Measurements from ENCODE around the gene TBX15.

The TBX15 gene

DNA sequence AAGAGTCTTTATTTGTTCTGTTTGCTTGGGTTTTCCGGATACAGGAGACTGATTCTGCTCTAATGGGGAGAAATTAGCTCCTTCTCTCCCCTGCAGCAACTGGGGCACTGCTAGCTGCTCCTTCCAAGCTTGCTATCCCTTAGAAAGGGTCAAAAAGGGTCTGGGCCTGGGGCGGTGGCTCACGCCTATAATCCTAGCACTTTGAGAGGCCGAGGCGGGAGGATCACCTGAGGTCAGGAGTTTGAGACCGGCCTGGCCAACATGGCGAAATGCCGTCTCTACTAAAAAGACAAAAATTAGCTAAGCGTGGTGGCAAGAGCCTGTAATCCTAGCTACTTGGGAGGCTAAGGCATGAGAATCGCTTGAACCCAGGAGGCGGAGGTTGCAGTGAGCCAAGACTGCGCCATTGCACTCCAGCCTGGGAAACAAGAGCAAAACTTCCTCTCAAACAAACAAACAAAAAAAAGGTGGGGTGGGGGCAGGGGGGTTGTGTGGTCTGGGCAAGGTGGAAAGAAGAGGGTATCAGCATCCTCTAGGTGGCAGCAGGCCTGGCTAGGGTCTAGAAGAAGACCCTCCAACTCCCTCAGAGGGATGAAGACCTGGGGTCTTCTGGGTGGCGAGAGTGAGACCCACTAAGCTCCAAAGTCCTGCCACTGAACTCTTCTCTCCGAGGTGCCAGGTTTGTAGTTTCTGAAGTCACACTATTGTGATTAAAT lies 15.4 kb upstream of the TBX15 start:
- TF ChIP-seq, protein P1, sequence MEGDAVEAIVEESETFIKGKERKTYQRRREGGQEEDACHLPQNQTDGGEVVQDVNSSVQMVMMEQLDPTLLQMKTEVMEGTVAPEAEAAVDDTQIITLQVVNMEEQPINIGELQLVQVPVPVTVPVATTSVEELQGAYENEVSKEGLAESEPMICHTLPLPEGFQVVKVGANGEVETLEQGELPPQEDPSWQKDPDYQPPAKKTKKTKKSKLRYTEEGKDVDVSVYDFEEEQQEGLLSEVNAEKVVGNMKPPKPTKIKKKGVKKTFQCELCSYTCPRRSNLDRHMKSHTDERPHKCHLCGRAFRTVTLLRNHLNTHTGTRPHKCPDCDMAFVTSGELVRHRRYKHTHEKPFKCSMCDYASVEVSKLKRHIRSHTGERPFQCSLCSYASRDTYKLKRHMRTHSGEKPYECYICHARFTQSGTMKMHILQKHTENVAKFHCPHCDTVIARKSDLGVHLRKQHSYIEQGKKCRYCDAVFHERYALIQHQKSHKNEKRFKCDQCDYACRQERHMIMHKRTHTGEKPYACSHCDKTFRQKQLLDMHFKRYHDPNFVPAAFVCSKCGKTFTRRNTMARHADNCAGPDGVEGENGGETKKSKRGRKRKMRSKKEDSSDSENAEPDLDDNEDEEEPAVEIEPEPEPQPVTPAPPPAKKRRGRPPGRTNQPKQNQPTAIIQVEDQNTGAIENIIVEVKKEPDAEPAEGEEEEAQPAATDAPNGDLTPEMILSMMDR (IDR thresholded peaks at IDR 0.05; ENCODE audit: extremely low read depth, insufficient read depth, missing control alignments): no peak
- in situ Hi-C loops (cut with MboI; ENCODE audit: low pct_unique_long_range_greater_than_20kb, low sequenced_read_pairs, unreplicated experiment): loop anchor here (25.0 kb wide), 1 partner anchor 841 kb away; no protein-coding TSS in a partner anchor
- no peak for DNase-seq (ENCODE audit: low spot score)

DNA sequence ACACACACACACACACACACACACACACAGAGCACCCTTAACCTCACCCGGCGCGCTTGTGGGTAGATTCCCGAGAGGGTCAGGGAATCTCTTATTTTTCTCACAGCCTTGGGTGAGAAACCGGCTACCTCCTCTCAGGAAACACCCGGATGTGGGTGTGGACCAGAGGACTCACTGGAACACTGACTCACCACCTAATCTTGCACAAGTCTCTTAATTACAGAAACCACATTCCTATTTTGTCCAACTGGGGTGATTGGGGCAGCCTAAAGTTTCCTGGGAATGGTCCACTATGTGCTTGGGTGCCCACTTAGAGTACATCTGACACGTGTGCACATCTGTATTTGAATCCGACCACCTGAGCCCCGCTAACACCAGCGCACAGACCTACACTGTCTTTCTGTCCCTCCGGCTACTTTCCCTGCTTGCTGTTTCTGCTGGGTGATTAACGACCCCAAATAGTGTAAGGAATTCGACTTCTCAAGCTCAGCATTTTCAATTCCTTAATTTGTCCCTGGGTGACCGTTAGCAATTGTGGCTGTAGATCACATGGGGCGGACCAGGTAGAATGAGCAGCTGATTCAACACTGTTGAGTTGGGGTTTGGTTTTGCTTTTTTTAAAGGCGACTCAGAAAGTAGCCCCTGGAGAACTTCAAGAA lies 14.0 kb upstream of the TBX15 start:
- TF ChIP-seq, protein P1 (IDR thresholded peaks at IDR 0.05; ENCODE audit: extremely low read depth, insufficient read depth, missing control alignments): no peak
- in situ Hi-C loops (cut with MboI; ENCODE audit: low pct_unique_long_range_greater_than_20kb, low sequenced_read_pairs, unreplicated experiment): loop anchor here (25.0 kb wide), 1 partner anchor 840 kb away; no protein-coding TSS in a partner anchor
- DNase-seq (ENCODE audit: low spot score): no peak

DNA sequence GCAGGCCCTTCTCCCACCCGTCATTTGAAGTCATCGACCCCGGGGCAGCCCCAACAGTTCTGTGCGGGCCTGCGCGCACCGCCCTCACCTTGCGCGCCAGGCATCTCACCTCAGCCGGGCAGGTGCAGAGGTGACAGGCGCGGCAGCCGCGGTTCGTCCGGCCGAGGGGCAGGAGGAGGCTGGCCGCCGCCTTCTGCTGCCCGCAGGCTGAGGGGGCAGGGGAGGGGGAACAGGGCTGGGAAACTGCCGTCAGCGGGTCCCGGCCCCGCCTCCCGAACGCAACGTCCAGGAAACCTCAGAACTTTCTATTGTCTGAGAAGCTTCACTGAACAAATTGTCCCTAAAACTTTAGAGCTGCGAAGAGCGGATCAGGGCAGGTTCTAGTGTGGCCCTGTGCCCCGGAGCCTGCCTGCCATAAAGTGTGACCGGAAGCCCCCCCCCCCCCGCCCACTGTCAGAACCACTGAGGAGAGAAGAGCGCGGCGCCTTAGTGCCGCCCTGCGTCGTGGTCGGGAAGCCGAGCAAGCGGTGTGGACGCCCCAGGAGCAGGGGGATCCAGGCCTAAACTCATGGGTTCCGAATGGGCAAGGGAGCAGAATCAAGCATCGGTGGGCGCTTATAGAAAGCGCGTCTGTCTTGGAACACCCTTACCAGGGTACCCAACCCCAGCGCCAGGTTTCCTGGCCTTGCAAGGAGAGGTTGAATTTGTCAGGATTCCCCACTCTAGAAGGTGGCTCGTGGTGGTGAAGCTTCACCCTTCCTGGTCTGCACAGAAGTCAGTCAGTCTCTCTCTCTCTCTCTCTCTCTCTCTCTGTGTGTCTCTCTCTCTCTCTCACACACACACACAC lies 13.3 kb upstream of the TBX15 start:
- TF ChIP-seq, protein P1 (IDR thresholded peaks at IDR 0.05; ENCODE audit: extremely low read depth, insufficient read depth, missing control alignments): peak; percentile 3
- DNase-seq (ENCODE audit: low spot score): no peak
- in situ Hi-C loops (cut with MboI; ENCODE audit: low pct_unique_long_range_greater_than_20kb, low sequenced_read_pairs, unreplicated experiment): loop anchor here (25.0 kb wide), 1 partner anchor 839 kb away; no protein-coding TSS in a partner anchor

DNA sequence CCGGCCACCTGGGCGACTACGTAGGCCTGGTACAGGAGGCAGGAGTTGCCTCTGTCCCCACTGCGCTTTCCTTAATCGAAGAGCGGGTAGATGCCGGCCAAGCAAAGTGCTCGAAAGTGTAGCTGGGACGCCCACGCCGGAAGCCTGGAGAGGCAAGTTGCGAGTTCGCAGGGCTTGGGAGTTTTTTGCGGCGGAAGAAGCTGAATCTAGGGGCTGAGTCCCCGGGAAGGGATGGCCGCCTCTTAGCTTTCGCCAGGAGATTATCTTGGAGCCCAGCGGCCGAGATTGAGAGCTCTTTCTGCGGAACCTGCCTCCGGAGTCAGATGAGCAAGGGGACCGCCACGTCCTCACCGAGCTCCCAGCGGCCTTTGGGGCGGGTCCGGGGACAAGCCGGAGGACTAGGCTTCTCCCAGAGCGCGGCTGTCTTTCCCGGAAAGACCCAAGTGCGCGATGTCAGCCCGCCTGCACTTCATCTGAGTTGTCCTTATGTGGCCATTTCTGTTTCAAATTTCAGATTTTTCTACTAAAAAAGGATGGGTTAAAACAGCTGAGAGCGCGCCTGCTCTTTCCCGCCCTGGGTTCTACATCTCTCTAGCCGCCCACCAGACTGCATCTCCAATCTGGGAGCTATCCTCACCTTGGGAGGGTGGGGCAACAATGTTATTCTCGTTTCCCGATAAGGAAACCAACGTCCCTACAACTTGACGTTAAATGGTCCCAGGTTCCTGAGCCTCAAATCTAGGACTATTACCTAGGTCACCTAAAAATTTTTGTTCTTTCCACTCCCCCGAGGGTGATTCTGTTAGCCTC lies 12.4 kb upstream of the TBX15 start:
- TF ChIP-seq, protein P1 (IDR thresholded peaks at IDR 0.05; ENCODE audit: extremely low read depth, insufficient read depth, missing control alignments): no peak

DNA sequence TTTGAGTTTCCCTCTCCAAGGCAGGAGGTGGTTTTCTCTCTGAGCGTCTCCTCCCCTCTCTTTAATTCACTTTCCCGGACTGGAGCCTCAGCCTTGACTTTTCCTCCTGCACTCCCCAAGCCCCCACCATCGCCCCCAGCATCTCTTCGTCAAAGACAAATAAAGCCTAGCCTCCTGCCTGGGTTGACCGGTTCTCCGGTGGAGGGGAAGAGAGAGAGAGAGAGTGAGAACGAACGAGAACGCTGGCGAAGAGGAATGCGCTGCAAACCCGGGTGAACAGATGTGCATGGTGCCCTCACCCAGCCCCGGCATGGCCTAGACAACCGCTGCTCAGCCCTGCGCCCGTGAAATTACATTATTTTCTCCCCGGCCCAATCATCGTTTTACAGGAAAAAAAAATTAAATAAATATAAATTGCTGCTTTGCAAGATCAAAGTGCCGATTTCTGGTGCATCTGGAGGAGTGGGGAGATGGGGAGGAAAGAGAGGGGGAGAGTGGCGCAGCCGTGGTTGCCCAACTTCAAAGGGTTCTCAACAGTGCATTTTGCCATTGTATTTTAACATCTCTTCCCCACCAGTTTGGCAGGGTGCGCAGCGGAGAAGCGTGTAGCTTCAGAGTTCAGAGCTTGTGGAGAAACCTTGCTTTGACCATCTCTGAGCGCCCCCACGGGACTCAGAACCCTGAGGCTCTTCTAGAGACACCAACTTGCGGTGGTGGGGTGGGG lies 11.4 kb upstream of the TBX15 start:
- in situ Hi-C loops (cut with MboI; ENCODE audit: low pct_unique_long_range_greater_than_20kb, low sequenced_read_pairs, unreplicated experiment): loop anchor here (25.0 kb wide), 1 partner anchor 837 kb away; no protein-coding TSS in a partner anchor
- DNase-seq (ENCODE audit: low spot score): no peak
- TF ChIP-seq, protein P1 (IDR thresholded peaks at IDR 0.05; ENCODE audit: extremely low read depth, insufficient read depth, missing control alignments): no peak

More for the DNA sequence above, 12.4 kb upstream of the TBX15 start:
- in situ Hi-C loops (cut with MboI; ENCODE audit: low pct_unique_long_range_greater_than_20kb, low sequenced_read_pairs, unreplicated experiment): loop anchor here (25.0 kb wide), 1 partner anchor 838 kb away; no protein-coding TSS in a partner anchor
- no peak for DNase-seq (ENCODE audit: low spot score)
